ENCODE results near the gene DNAJA2. TPM values are rescaled to one million over a fixed set of nuclear protein-coding genes. Genes with fewer than 3 reads are reported as not detected.

The DNAJA2 gene
- total and polyA plus RNA-seq, 2 donors, result 45.5 to 70.4 TPM

GRCh38 chr16:46914556-46915201 lies 58.8 kb downstream of the DNAJA2 start:
- H3K4me3 ChIP-seq (ENCODE audit: low read depth, low read length), result no peak overlapping the region
- DNase-seq (ENCODE audit: extremely low spot score), result no peak
- H3K27ac ChIP-seq (ENCODE audit: low read depth), result no peak overlapping the region
- H3K4me1 ChIP-seq (ENCODE audit: insufficient read depth), result no peaks in the 10 kb centered on the region
- H3K36me3 ChIP-seq (ENCODE audit: insufficient read depth), result no peaks in the 10 kb centered on the region
- WGBS, result 90% methylated on average over 11 of the region's 11 CpGs

GRCh38 chr16:46911650-46912049 lies 61.8 kb downstream of the DNAJA2 start:
- WGBS, result 94% methylated on average over 4 of the region's 4 CpGs
- no peaks in the 10 kb centered on the region for H3K36me3 ChIP-seq (ENCODE audit: insufficient read depth)

GRCh38 chr16:46911038-46911437 lies 62.4 kb downstream of the DNAJA2 start:
- H3K27ac ChIP-seq (ENCODE audit: low read depth), result no peak overlapping the region

More at GRCh38 chr16:46911650-46912049, 61.8 kb downstream of the DNAJA2 start:
- no peak overlapping the region for H3K27ac ChIP-seq (ENCODE audit: low read depth)
- no peaks in the 10 kb centered on the region for H3K4me1 ChIP-seq (ENCODE audit: insufficient read depth)
- no peak overlapping the region for H3K4me3 ChIP-seq (ENCODE audit: low read depth, low read length)
- no peak for DNase-seq (ENCODE audit: extremely low spot score)

GRCh38 chr16:46908540-46909372 lies 64.7 kb downstream of the DNAJA2 start:
- Histone ChIP-seq H3K4me1 (ENCODE audit: insufficient read depth) (no peaks in the 10 kb centered on the region), H3K4me3 (ENCODE audit: low read depth, low read length) (no peak overlapping the region), H3K27ac (ENCODE audit: low read depth) (no peak overlapping the region), H3K36me3 (ENCODE audit: insufficient read depth) (no peaks in the 10 kb centered on the region)
- peak; percentile 50 for DNase-seq (ENCODE audit: extremely low spot score)
- 51% methylated on average over 6 of the region's 6 CpGs for WGBS

More at GRCh38 chr16:46911038-46911437, 62.4 kb downstream of the DNAJA2 start:
- H3K36me3 ChIP-seq (ENCODE audit: insufficient read depth), result no peaks in the 10 kb centered on the region
- 70% methylated on average over 3 of the region's 3 CpGs for WGBS
- no peak overlapping the region for H3K4me3 ChIP-seq (ENCODE audit: low read depth, low read length)
- no peaks in the 10 kb centered on the region for H3K4me1 ChIP-seq (ENCODE audit: insufficient read depth)
- DNase-seq (ENCODE audit: extremely low spot score), result no peak

GRCh38 chr16:46907061-46907774 lies 66.3 kb downstream of the DNAJA2 start:
- no peak for DNase-seq (ENCODE audit: extremely low spot score)
- 90% methylated on average over 12 of the region's 12 CpGs for WGBS
- Histone ChIP-seq H3K4me3 (ENCODE audit: low read depth, low read length) (no peak overlapping the region), H3K36me3 (ENCODE audit: insufficient read depth) (no peaks in the 10 kb centered on the region), H3K4me1 (ENCODE audit: insufficient read depth) (no peaks in the 10 kb centered on the region), H3K27ac (ENCODE audit: low read depth) (no peak overlapping the region)

DNA sequence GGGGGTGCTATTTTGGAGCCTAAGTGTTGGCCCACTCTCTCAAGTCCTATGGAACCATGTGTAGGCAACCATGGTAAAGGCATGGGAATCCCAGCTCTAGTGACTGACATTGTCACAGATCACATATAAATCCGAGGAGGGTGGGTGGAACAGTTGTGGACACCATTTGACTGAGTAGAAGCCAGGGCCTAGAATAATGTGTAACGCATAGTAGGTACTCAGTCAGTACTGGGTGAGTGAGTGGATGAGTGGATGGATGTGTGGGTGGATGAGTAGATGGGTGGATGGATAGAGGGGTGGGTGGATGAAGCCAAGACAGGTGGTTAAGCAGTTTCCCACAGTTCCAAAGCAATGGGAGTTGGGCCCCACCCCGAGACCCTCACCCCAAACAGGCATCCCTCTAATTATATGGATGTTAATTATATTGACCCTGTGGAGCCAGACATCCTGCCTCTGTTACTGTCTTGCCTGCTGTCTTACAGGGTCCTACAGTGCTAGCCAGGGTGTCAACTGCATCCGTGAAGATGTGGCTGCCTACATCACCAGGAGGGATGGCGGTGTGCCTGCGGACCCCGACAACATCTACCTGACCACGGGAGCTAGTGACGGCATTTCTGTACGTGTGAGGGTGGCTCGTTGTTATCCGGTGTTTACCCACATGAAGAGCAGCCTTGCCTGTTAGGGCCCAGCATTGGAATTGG lies 67.0 kb downstream of the DNAJA2 start:
- no peak overlapping the region for H3K4me3 ChIP-seq (ENCODE audit: low read depth, low read length)
- H3K36me3 ChIP-seq (ENCODE audit: insufficient read depth), result no peaks in the 10 kb centered on the region
- no peak overlapping the region for H3K27ac ChIP-seq (ENCODE audit: low read depth)
- no peak for DNase-seq (ENCODE audit: extremely low spot score)
- 93% methylated on average over 12 of the region's 12 CpGs for WGBS
- H3K4me1 ChIP-seq (ENCODE audit: insufficient read depth), result no peaks in the 10 kb centered on the region

Other genes with a start within 250 kb of the DNAJA2 start
- gene MYLK3, start 225.3 kb downstream of the DNAJA2 start, total RNA-seq, result 3.1 TPM
- 0.13 TPM for gene MYLK3, start 225.3 kb downstream of the DNAJA2 start, polyA plus RNA-seq
- 11.7 TPM for gene C16orf87, start 142.5 kb downstream of the DNAJA2 start, total RNA-seq
- 6.4 TPM for gene C16orf87, start 142.5 kb downstream of the DNAJA2 start, polyA plus RNA-seq
- gene GPT2, start 89.3 kb downstream of the DNAJA2 start, total RNA-seq, result 4.8 TPM
- gene GPT2, start 89.3 kb downstream of the DNAJA2 start, polyA plus RNA-seq, result 3.7 TPM
- gene NETO2, start 170.3 kb upstream of the DNAJA2 start, total RNA-seq, result 17.9 TPM
- gene NETO2, start 170.3 kb upstream of the DNAJA2 start, polyA plus RNA-seq, result 2.2 TPM